ENCODE measurements around the gene TTLL11. TPM values are rescaled to one million over a fixed set of nuclear protein-coding genes. Genes with fewer than 3 reads are reported as not detected.

The TTLL11 gene
- total RNA-seq, 2 experiments from 2014 or later, result 3.3 to 6.9 TPM

- intact Hi-C loops (cut with micrococcal nuclease; ENCODE audit: unreplicated experiment), result no loop called here
- TF ChIP-seq CTCF (conservative IDR thresholded peaks at IDR 0.05; ENCODE audit: low read length) (no peak), EZH2phosphoT487 (IDR thresholded peaks at IDR 0.05; ENCODE audit: borderline replicate concordance, low read depth, low read length) (no peak)
- DNase-seq (ENCODE audit: low spot score), result no peak
- POLR2A ChIA-PET, result interaction anchor here (0.6 to 1.1 kb wide), 3 partner anchors 12 to 65 kb away, joined by 3 read pairs; no protein-coding TSS in a partner anchor
- BruUV-seq (replicated peaks), result no TSS peak
- H3K9me2 ChIP-seq (ENCODE audit: insufficient read depth, low read length), result no peaks in the 10 kb centered on the region
- no peaks in the 10 kb centered on the region for H4K20me1 ChIP-seq (ENCODE audit: insufficient read depth, low read length)
- H3K4me3 ChIP-seq (ENCODE audit: low read depth, low read length, poor library complexity, severe bottlenecking), result no peak overlapping the region
- H3K9me3 ChIP-seq (ENCODE audit: low read length), result no peaks in the 10 kb centered on the region
- CTCF ChIA-PET (ENCODE audit: unreplicated experiment), result no interaction called here
- H3K36me3 ChIP-seq (ENCODE audit: insufficient read depth, low read length), result no peaks in the 10 kb centered on the region
- H3K27ac ChIP-seq (ENCODE audit: low read depth, low read length, poor library complexity, severe bottlenecking), result no peak overlapping the region
- H3K79me2 ChIP-seq (ENCODE audit: insufficient read depth, low read depth, low read length), result no peaks in the 10 kb centered on the region
- no peak overlapping the region for H3K4me2 ChIP-seq (ENCODE audit: low read length)
- H3K4me1 ChIP-seq (ENCODE audit: insufficient read depth, low read length, poor library complexity, severe bottlenecking), result no peaks in the 10 kb centered on the region
- H2AFZ ChIP-seq (ENCODE audit: low read length), result no peak overlapping the region
These were observed 22.3 kb upstream of the TTLL11 start for GRCh38 chr9:122115176-122116035.

GRCh38 chr9:122113574-122113973 is 20.5 kb upstream of the TTLL11 start:
- Histone ChIP-seq H3K9me3 (ENCODE audit: low read length) (no peaks in the 10 kb centered on the region), H3K4me3 (ENCODE audit: low read depth, low read length, poor library complexity, severe bottlenecking) (no peak overlapping the region), H3K36me3 (ENCODE audit: insufficient read depth, low read length) (no peaks in the 10 kb centered on the region), H3K27ac (ENCODE audit: low read depth, low read length, poor library complexity, severe bottlenecking) (no peak overlapping the region), H2AFZ (ENCODE audit: low read length) (no peak overlapping the region), H3K79me2 (ENCODE audit: insufficient read depth, low read depth, low read length) (no peaks in the 10 kb centered on the region), H3K9me2 (ENCODE audit: insufficient read depth, low read length) (no peaks in the 10 kb centered on the region), H3K4me2 (ENCODE audit: low read length) (no peak overlapping the region), H3K4me1 (ENCODE audit: insufficient read depth, low read length, poor library complexity, severe bottlenecking) (no peaks in the 10 kb centered on the region), H4K20me1 (ENCODE audit: insufficient read depth, low read length) (no peaks in the 10 kb centered on the region)
- no peak for DNase-seq (ENCODE audit: low spot score)
- POLR2A ChIA-PET, result no interaction called here
- intact Hi-C loops (cut with micrococcal nuclease; ENCODE audit: unreplicated experiment), result no loop called here
- TF ChIP-seq CTCF (conservative IDR thresholded peaks at IDR 0.05; ENCODE audit: low read length) (no peak), EZH2phosphoT487 (IDR thresholded peaks at IDR 0.05; ENCODE audit: borderline replicate concordance, low read depth, low read length) (no peak)
- CTCF ChIA-PET (ENCODE audit: unreplicated experiment), result no interaction called here
- BruUV-seq (replicated peaks), result no TSS peak

- no peaks in the 10 kb centered on the region for H3K79me2 ChIP-seq (ENCODE audit: insufficient read depth, low read depth, low read length)
- ChIA-PET CTCF (ENCODE audit: unreplicated experiment) (no interaction called here), POLR2A (no interaction called here)
- no peaks in the 10 kb centered on the region for H4K20me1 ChIP-seq (ENCODE audit: insufficient read depth, low read length)
- no peaks in the 10 kb centered on the region for H3K36me3 ChIP-seq (ENCODE audit: insufficient read depth, low read length)
- H2AFZ ChIP-seq (ENCODE audit: low read length), result no peak overlapping the region
- no peak overlapping the region for H3K4me2 ChIP-seq (ENCODE audit: low read length)
- no peak overlapping the region for H3K4me3 ChIP-seq (ENCODE audit: low read depth, low read length, poor library complexity, severe bottlenecking)
- H3K27ac ChIP-seq (ENCODE audit: low read depth, low read length, poor library complexity, severe bottlenecking), result no peak overlapping the region
- no peak for DNase-seq (ENCODE audit: low spot score)
- TF ChIP-seq EZH2phosphoT487 (IDR thresholded peaks at IDR 0.05; ENCODE audit: borderline replicate concordance, low read depth, low read length), result no peak
- TF ChIP-seq CTCF (conservative IDR thresholded peaks at IDR 0.05; ENCODE audit: low read length), result no peak
- intact Hi-C loops (cut with micrococcal nuclease; ENCODE audit: unreplicated experiment), result no loop called here
- no peaks in the 10 kb centered on the region for H3K9me3 ChIP-seq (ENCODE audit: low read length)
- no peaks in the 10 kb centered on the region for H3K4me1 ChIP-seq (ENCODE audit: insufficient read depth, low read length, poor library complexity, severe bottlenecking)
- BruUV-seq (replicated peaks), result no TSS peak
- no peaks in the 10 kb centered on the region for H3K9me2 ChIP-seq (ENCODE audit: insufficient read depth, low read length)
These were observed 19.1 kb upstream of the TTLL11 start for GRCh38 chr9:122112238-122112637.
